ENCODE measurements around the gene CTSK.
A peak's percentile ranks its signal among the peaks of the same experiment; 100 is the strongest.
"Not testable (repeated sequence)": the region's sequence is repeated elsewhere in the genome, so short reads cannot be mapped to it uniquely, and the experiment has no call there.

The CTSK gene

GRCh38 chr1:150796374-150796773 is 11.7 kb downstream of the CTSK start:
- H3K27ac ChIP-seq (ENCODE audit: extremely low read depth, low read depth, low read length), result no peak overlapping the region
- ChIA-PET POLR2A (no interaction called here), CTCF (interaction anchor here (0.9 to 1.0 kb wide), 2 partner anchors 16 to 23 kb away, joined by 4 to 6 read pairs; no protein-coding TSS in a partner anchor)
- H3K4me1 ChIP-seq (ENCODE audit: control insufficient read depth, insufficient read depth, low read length), result peaks cover 3% of the 10 kb centered on the region
- peaks cover 0 to 16% of the 10 kb centered on the region in 2 experiments; a peak in 1 of 3 replicates for H3K36me3 ChIP-seq (ENCODE audit: control insufficient read depth in 2 of 2, insufficient read depth in 1 of 2, low read length in 2 of 2)
- no peak for TF ChIP-seq ZNF510 (tag by site-specific recombination; IDR thresholded peaks at IDR 0.05; ENCODE audit: insufficient replicate concordance)
- TF ChIP-seq ZNF140 (tag by site-specific recombination; IDR thresholded peaks at IDR 0.05), result no peak
- TF ChIP-seq SP3 (tag by site-specific recombination; IDR thresholded peaks at IDR 0.05), result no peak
- TF ChIP-seq ZSCAN23 (tag by site-specific recombination; IDR thresholded peaks at IDR 0.05), result no peak
- no peak for TF ChIP-seq ZNF221 (tag by site-specific recombination; IDR thresholded peaks at IDR 0.05; ENCODE audit: borderline replicate concordance)
- no peak for TF ChIP-seq ZNF426 (tag by site-specific recombination; IDR thresholded peaks at IDR 0.05)
- no peak for TF ChIP-seq ZNF791 (tag by site-specific recombination; IDR thresholded peaks at IDR 0.05)
- TF ChIP-seq ZNF184 (tag by site-specific recombination; IDR thresholded peaks at IDR 0.05), result no peak
- no peak for TF ChIP-seq ZNF174 (tag by site-specific recombination; IDR thresholded peaks at IDR 0.05)
- TF ChIP-seq ZSCAN4 (tag by site-specific recombination; IDR thresholded peaks at IDR 0.05), result no peak
- no peak for TF ChIP-seq ZNF155 (tag by site-specific recombination; IDR thresholded peaks at IDR 0.05)
- TF ChIP-seq ZNF473 (tag by site-specific recombination; IDR thresholded peaks at IDR 0.05), result no peak
- no peak for TF ChIP-seq ZNF621 (tag by site-specific recombination; IDR thresholded peaks at IDR 0.05)
- TF ChIP-seq EGR2 (tag by site-specific recombination; IDR thresholded peaks at IDR 0.05; ENCODE audit: low read depth), result no peak
- no peak for TF ChIP-seq ZNF548 (tag by site-specific recombination; IDR thresholded peaks at IDR 0.05)
- TF ChIP-seq ZBTB1 (tag by site-specific recombination; IDR thresholded peaks at IDR 0.05), result no peak
- H3K4me3 ChIP-seq (ENCODE audit: low read depth, low read length), result no peak overlapping the region
- no peaks in the 10 kb centered on the region for H3K9me3 ChIP-seq (ENCODE audit: control insufficient read depth, insufficient read depth, low read depth, low read length)

GRCh38 chr1:150793778-150794177 is 14.3 kb downstream of the CTSK start:
- H3K36me3 ChIP-seq (ENCODE audit: control insufficient read depth in 2 of 2, insufficient read depth in 1 of 2, low read length in 2 of 2); POLR2A ChIA-PET; H3K4me3 ChIP-seq (ENCODE audit: low read depth, low read length); H3K9me3 ChIP-seq (ENCODE audit: control insufficient read depth, insufficient read depth, low read depth, low read length); H3K4me1 ChIP-seq (ENCODE audit: control insufficient read depth, insufficient read depth, low read length); H3K27ac ChIP-seq (ENCODE audit: extremely low read depth, low read depth, low read length): not testable (repeated sequence)
- CTCF ChIA-PET, result interaction anchor here (0.9 kb wide), 1 partner anchor 15 kb away, joined by 3 read pairs; no protein-coding TSS in a partner anchor
- peak; percentile 13; the same call in 1 of the 2 replicates for TF ChIP-seq ZNF146 (tag by site-specific recombination; IDR thresholded peaks at IDR 0.05)
- peak; percentile 45; the same call in 1 of the 2 replicates for TF ChIP-seq ZNF121 (tag by site-specific recombination; IDR thresholded peaks at IDR 0.05)

- POLR2A ChIA-PET, result no interaction called here
Measured at GRCh38 chr1:150793221-150793620, 14.8 kb downstream of the CTSK start.

More at GRCh38 chr1:150793221-150793620, 14.8 kb downstream of the CTSK start:
- Histone ChIP-seq H3K27ac (ENCODE audit: extremely low read depth, low read depth, low read length) (no peak overlapping the region), H3K36me3 (ENCODE audit: control insufficient read depth in 2 of 2, insufficient read depth in 1 of 2, low read length in 2 of 2) (peaks cover 0 to 9% of the 10 kb centered on the region in 2 experiments; a peak in 1 of 3 replicates), H3K9me3 (ENCODE audit: control insufficient read depth, insufficient read depth, low read depth, low read length) (no peaks in the 10 kb centered on the region), H3K4me3 (ENCODE audit: low read depth, low read length) (no peak overlapping the region), H3K4me1 (ENCODE audit: control insufficient read depth, insufficient read depth, low read length) (no peaks in the 10 kb centered on the region; the same call in 1 of the 2 replicates)
- CTCF ChIA-PET, result no interaction called here
- TF ChIP-seq ZNF48 (tag by site-specific recombination; IDR thresholded peaks at IDR 0.05) (no peak), ZBTB20 (tag by site-specific recombination; IDR thresholded peaks at IDR 0.05) (no peak), ZNF433 (tag by site-specific recombination; IDR thresholded peaks at IDR 0.05; ENCODE audit: low read depth) (no peak), ZNF426 (tag by site-specific recombination; IDR thresholded peaks at IDR 0.05) (no peak), IKZF3 (tag by site-specific recombination; IDR thresholded peaks at IDR 0.05) (no peak), ZNF16 (tag by site-specific recombination; IDR thresholded peaks at IDR 0.05; ENCODE audit: low read depth) (no peak), ZNF416 (tag by site-specific recombination; IDR thresholded peaks at IDR 0.05) (no peak), ZFP41 (tag by site-specific recombination; IDR thresholded peaks at IDR 0.05; ENCODE audit: borderline replicate concordance) (no peak), ZNF571 (tag by site-specific recombination; IDR thresholded peaks at IDR 0.05) (no peak), ZNF398 (tag by site-specific recombination; IDR thresholded peaks at IDR 0.05) (no peak), ZNF239 (tag by site-specific recombination; IDR thresholded peaks at IDR 0.05) (no peak), ZNF514 (tag by site-specific recombination; IDR thresholded peaks at IDR 0.05) (no peak), ZSCAN23 (tag by site-specific recombination; IDR thresholded peaks at IDR 0.05) (no peak)

All from HEK293 (cell line).